Liver (tissue), 9 donors: ENCODE measurements around the gene AQP12A. TPM values are rescaled to one million over a fixed set of nuclear protein-coding genes. Genes with fewer than 3 reads are reported as not detected.

ENCODE experiments used
- DNase-seq: peaks from one replicate; pipeline ENCODE4 v3.0.0-alpha.2; 2017; ENCODE audit warnings: low spot score
- H3K27ac ChIP-seq, 2 donors: one replicate each; pipeline ENCODE4 v1.7.0; 2013; ENCODE audit warnings: inconsistent platforms in 2 of 2, low read length in 2 of 2, control low read depth in 1 of 2, low read depth in 1 of 2, mild to moderate bottlenecking in 1 of 2
- H3K27me3 ChIP-seq, 4 donors: one replicate each; pipeline versions ENCODE4 v1.6.1 to v1.7.0; 2013; ENCODE audit warnings: low read length in 3 of 4, inconsistent platforms in 1 of 4, mild to moderate bottlenecking in 1 of 4, moderate library complexity in 1 of 4; ENCODE audit not compliant: control insufficient read depth in 4 of 4, insufficient read depth in 4 of 4
- H3K36me3 ChIP-seq, 4 donors: one replicate each; pipeline versions ENCODE4 v1.6.1 to v1.7.0; 2013; ENCODE audit warnings: low read length in 3 of 4, mild to moderate bottlenecking in 3 of 4, low read depth in 1 of 4, moderate library complexity in 1 of 4; ENCODE audit not compliant: control insufficient read depth in 4 of 4, insufficient read depth in 3 of 4
- H3K4me1 ChIP-seq, 4 donors: one replicate each; pipeline versions ENCODE4 v1.6.1 to v1.7.0; 2013; ENCODE audit warnings: low read length in 3 of 4, mild to moderate bottlenecking in 3 of 4, moderate library complexity in 1 of 4; ENCODE audit not compliant: control insufficient read depth in 4 of 4, insufficient read depth in 4 of 4
- H3K4me3 ChIP-seq, 3 donors: one replicate each; pipeline versions ENCODE4 v1.6.1 to v1.7.0; 2013; ENCODE audit warnings: low read length in 3 of 3, control low read depth in 1 of 3, low read depth in 1 of 3, mild to moderate bottlenecking in 1 of 3
- H3K9ac ChIP-seq, 2 donors: one replicate each; pipeline ENCODE4 v1.7.0; 2013; ENCODE audit warnings: low read length in 2 of 2, mild to moderate bottlenecking in 2 of 2, moderate library complexity in 2 of 2, control low read depth in 1 of 2, low read depth in 1 of 2
- H3K9me3 ChIP-seq, 4 donors: one replicate each; pipeline versions ENCODE4 v1.6.1 to v1.7.0; 2013; ENCODE audit warnings: low read length in 3 of 4; ENCODE audit not compliant: control insufficient read depth in 4 of 4
- ATF3 ChIP-seq: IDR thresholded peaks from 2 replicates; pipeline ENCODE4 v1.6.1; 2016; ENCODE audit warnings: antibody characterized with exemption
- CTCF ChIP-seq: fragments of 150-350 bp; IDR thresholded peaks from 2 replicates; pipeline ENCODE4 v1.5.1; 2017; ENCODE audit warnings: improper control_type of control experiment, low read depth, low read length; ENCODE audit not compliant: missing input control
- EGR1 ChIP-seq, 2 donors: IDR thresholded peaks; 2 replicates each; pipeline ENCODE4 v1.6.1; 2016 to 2018; ENCODE audit warnings: antibody characterized with exemption in 2 of 2, low read depth in 2 of 2
- FOXA1 ChIP-seq: IDR thresholded peaks from 2 replicates; pipeline ENCODE4 v1.6.1; 2016; ENCODE audit warnings: antibody characterized with exemption
- FOXA2 ChIP-seq: IDR thresholded peaks from 2 replicates; pipeline ENCODE4 v1.6.1; 2016; ENCODE audit warnings: antibody characterized with exemption
- GABPA ChIP-seq, 2 donors: IDR thresholded peaks in 1 of 2; conservative IDR thresholded peaks in 1 of 2; 2 replicates each; pipeline ENCODE4 v1.6.1; 2016; ENCODE audit warnings: antibody characterized with exemption in 2 of 2, mild to moderate bottlenecking in 1 of 2, moderate library complexity in 1 of 2
- HNF4A ChIP-seq, 2 donors: conservative IDR thresholded peaks; 2 replicates each; pipeline ENCODE4 v1.6.1; 2016; ENCODE audit warnings: antibody characterized with exemption in 2 of 2, mild to moderate bottlenecking in 2 of 2
- HNF4G ChIP-seq: IDR thresholded peaks from 2 replicates; pipeline ENCODE4 v1.6.1; 2016; ENCODE audit warnings: antibody characterized with exemption
- JUND ChIP-seq, 2 donors: IDR thresholded peaks; 2 replicates each; pipeline ENCODE4 v1.6.1; 2016; ENCODE audit warnings: antibody characterized with exemption in 2 of 2
- MAX ChIP-seq: IDR thresholded peaks from 2 replicates; pipeline ENCODE4 v1.6.1; 2016; ENCODE audit warnings: antibody characterized with exemption
- NR2F2 ChIP-seq: IDR thresholded peaks from 2 replicates; pipeline ENCODE4 v1.6.1; 2016; ENCODE audit warnings: antibody characterized with exemption
- RAD21 ChIP-seq, 2 donors: IDR thresholded peaks; 2 replicates each; pipeline ENCODE4 v1.6.1; 2016; ENCODE audit warnings: antibody characterized with exemption in 2 of 2, mild to moderate bottlenecking in 2 of 2
- REST ChIP-seq: IDR thresholded peaks from 2 replicates; pipeline ENCODE4 v1.6.1; 2016; ENCODE audit warnings: antibody characterized with exemption, mild to moderate bottlenecking
- RXRA ChIP-seq, 2 donors: IDR thresholded peaks; 2 replicates each; pipeline ENCODE4 v1.6.1; 2017 to 2018; ENCODE audit warnings: antibody characterized with exemption in 2 of 2, mild to moderate bottlenecking in 1 of 2
- SP1 ChIP-seq: IDR thresholded peaks from 2 replicates; pipeline ENCODE4 v1.6.1; 2018; ENCODE audit warnings: antibody characterized with exemption, mild to moderate bottlenecking
- TAF1 ChIP-seq: conservative IDR thresholded peaks from 2 replicates; pipeline ENCODE4 v1.6.1; 2016; ENCODE audit warnings: antibody characterized with exemption, mild to moderate bottlenecking
- YY1 ChIP-seq: IDR thresholded peaks from 2 replicates; pipeline ENCODE4 v1.6.1; 2016; ENCODE audit warnings: antibody characterized with exemption, mild to moderate bottlenecking
- ZBTB33 ChIP-seq: IDR thresholded peaks from 2 replicates; pipeline ENCODE4 v1.6.1; 2016; ENCODE audit warnings: antibody characterized with exemption
- WGBS: extraction: QIAGEN DNeasy Blood & Tissue Kit; methylation state at CpG from one replicate; pipeline ENCODE4 v1.1.7; 2013; 5-methylcytosine and 5-hydroxymethylcytosine counted together
- polyA plus RNA-seq, 2 donors: library from polyadenylated mRNA; stranded (reverse) in 1 of 2; unstranded in 1 of 2; fragments of 200-250 nt in 1 of 2; fragments of >200 nt in 1 of 2; fragmentation: Nextera tagmentation in 1 of 2; extraction: Ambion mirVana in 1 of 2; gene quantifications; one replicate each; pipeline versions ENCODE4 v1.2.1 to v1.2.3, GENCODE V29; 2013 to 2015
- total RNA-seq, 2 donors: library from RNA; depleted of rRNA; stranded (reverse); fragments of >200 nt; gene quantifications; one replicate each; pipeline ENCODE4 v1.2.3, GENCODE V29; 2014
- donor health status: healthy.
- donor health status: healthy.
- donor health status: healthy.
- donor health status: healthy.
- donor health status: healthy.

AQP12A gene
- total and polyA plus RNA-seq, 4 donors: not detected

- Histone ChIP-seq H3K9me3 (no peaks in the 10 kb centered on the region), H3K4me1 (peaks cover 0 to 7% (median 0%) of the 10 kb centered on the region in 4 donors), H3K27ac (no peak overlapping the region), H3K36me3 (no peaks in the 10 kb centered on the region), H3K9ac (no peak overlapping the region), H3K4me3 (no peak overlapping the region), H3K27me3 (peaks cover 0 to 2% (median 0%) of the 10 kb centered on the region in 4 donors)
- WGBS: 53% methylated on average over 46 of the region's 46 CpGs
- DNase-seq: no peak
- TF ChIP-seq ATF3 (no peak), EGR1 (IDR thresholded peaks at IDR 0.05; ENCODE audit: low read depth in 2 of 2) (no peak), YY1 (no peak), CTCF (no peak), REST (no peak), HNF4A (conservative IDR thresholded peaks at IDR 0.05) (no peak), MAX (no peak)
Measured at GRCh38 chr2:240672076-240672700, 19.5 kb upstream of the AQP12A start.

- Histone ChIP-seq H3K4me1 (peaks cover 0 to 7% (median 0%) of the 10 kb centered on the region in 4 donors), H3K27ac (no peak overlapping the region), H3K9me3 (no peaks in the 10 kb centered on the region), H3K27me3 (peaks cover 0 to 2% (median 0%) of the 10 kb centered on the region in 4 donors), H3K4me3 (no peak overlapping the region), H3K36me3 (no peaks in the 10 kb centered on the region), H3K9ac (no peak overlapping the region)
- 10% methylated on average over 55 of the region's 55 CpGs for WGBS
- no peak for DNase-seq
- TF ChIP-seq HNF4A (conservative IDR thresholded peaks at IDR 0.05) (no peak), YY1 (no peak), JUND (IDR thresholded peaks at IDR 0.05) (no peak), ZBTB33 (no peak), EGR1 (IDR thresholded peaks at IDR 0.05; ENCODE audit: low read depth in 2 of 2) (no peak), TAF1 (no peak), NR2F2 (no peak), RXRA (IDR thresholded peaks at IDR 0.05) (no peak), SP1 (no peak), RAD21 (IDR thresholded peaks at IDR 0.05) (no peak), GABPA (IDR thresholded peaks at IDR 0.05 in 1 of 2, conservative IDR thresholded peaks at IDR 0.05 in 1 of 2) (no peak), MAX (no peak), CTCF (no peak), FOXA2 (no peak), HNF4G (no peak), ATF3 (no peak), FOXA1 (no peak)
Measured at GRCh38 chr2:240672701-240673190, 18.9 kb upstream of the AQP12A start.
